ENCODE measurements around the gene LNP1. TPM values are rescaled to one million over a fixed set of nuclear protein-coding genes. Genes with fewer than 3 reads are reported as not detected.

LNP1 gene
- polyA plus RNA-seq, 1 donor (not counting 4 experiments of a cell fraction or from before 2014, with no cell fraction given): 0.64 TPM

- H3K4me2 ChIP-seq (ENCODE audit: control insufficient read depth, extremely low read depth, insufficient read depth, low read depth, low read length): no peak overlapping the region
- no peak overlapping the region for H3K9ac ChIP-seq (ENCODE audit: control insufficient read depth, extremely low read depth, insufficient read depth, low read length)
- H3K4me3 ChIP-seq (ENCODE audit: control insufficient read depth in 2 of 3, extremely low read depth in 1 of 3, insufficient read depth in 2 of 3, low read depth in 1 of 3, low read length in 3 of 3): no peak overlapping the region
- H3K9me1 ChIP-seq (ENCODE audit: control insufficient read depth, extremely low read depth, insufficient read depth, low read length): no peaks in the 10 kb centered on the region
- no peaks in the 10 kb centered on the region for H3K4me1 ChIP-seq (ENCODE audit: control insufficient read depth, extremely low read depth, insufficient read depth, low read length)
- dilution Hi-C loops (cut with MboI; ENCODE audit: extremely low pct_ligation_motif_present, low sequenced_read_pairs): no loop called here
- TF ChIP-seq CTCF (optimal IDR thresholded peaks at IDR 0.05 in 1 of 3, IDR thresholded peaks at IDR 0.05 in 1 of 3, conservative IDR thresholded peaks at IDR 0.05 in 1 of 3; ENCODE audit: extremely low read depth in 1 of 3, insufficient read depth in 2 of 3, low read length in 3 of 3) (no peak), EZH2 (IDR thresholded peaks at IDR 0.05; ENCODE audit: low read length) (no peak)
- no peak overlapping the region for H3K27ac ChIP-seq (ENCODE audit: control insufficient read depth, insufficient read depth, low read length)
- no peaks in the 10 kb centered on the region for H3K9me3 ChIP-seq (ENCODE audit: control insufficient read depth, low read depth, low read length)
- DNase-seq (ENCODE audit: low read depth, low spot score) (no peak), FAIRE-seq (no peak)
- no peaks in the 10 kb centered on the region for H3K79me2 ChIP-seq (ENCODE audit: control insufficient read depth, insufficient read depth, low read length)
- no peak overlapping the region for H2AFZ ChIP-seq (ENCODE audit: control insufficient read depth, low read length)
- H3K36me3 ChIP-seq (ENCODE audit: control insufficient read depth in 2 of 2, extremely low read depth in 1 of 2, insufficient read depth in 2 of 2, low read length in 2 of 2): no peaks in the 10 kb centered on the region
- H4K20me1 ChIP-seq (ENCODE audit: control insufficient read depth, extremely low read depth, insufficient read depth, low read length): no peaks in the 10 kb centered on the region
- no peaks in the 10 kb centered on the region for H3K27me3 ChIP-seq (ENCODE audit: control insufficient read depth, extremely low read depth, insufficient read depth, low read length)
Observed at GRCh38 chr3:100457811-100458210, 56.5 kb downstream of the LNP1 start.

GRCh38 chr3:100458814-100459213 lies 57.5 kb downstream of the LNP1 start:
- no peaks in the 10 kb centered on the region for H3K9me3 ChIP-seq (ENCODE audit: control insufficient read depth, low read depth, low read length)
- H3K4me1 ChIP-seq (ENCODE audit: control insufficient read depth, extremely low read depth, insufficient read depth, low read length): no peaks in the 10 kb centered on the region
- no peak for FAIRE-seq

More at GRCh38 chr3:100458814-100459213, 57.5 kb downstream of the LNP1 start:
- Histone ChIP-seq H3K36me3 (ENCODE audit: control insufficient read depth in 2 of 2, extremely low read depth in 1 of 2, insufficient read depth in 2 of 2, low read length in 2 of 2) (no peaks in the 10 kb centered on the region), H3K27ac (ENCODE audit: control insufficient read depth, insufficient read depth, low read length) (no peak overlapping the region), H3K4me3 (ENCODE audit: control insufficient read depth in 2 of 3, extremely low read depth in 1 of 3, insufficient read depth in 2 of 3, low read depth in 1 of 3, low read length in 3 of 3) (no peak overlapping the region), H3K27me3 (ENCODE audit: control insufficient read depth, extremely low read depth, insufficient read depth, low read length) (no peaks in the 10 kb centered on the region), H3K4me2 (ENCODE audit: control insufficient read depth, extremely low read depth, insufficient read depth, low read depth, low read length) (no peak overlapping the region), H3K9me1 (ENCODE audit: control insufficient read depth, extremely low read depth, insufficient read depth, low read length) (no peaks in the 10 kb centered on the region), H3K79me2 (ENCODE audit: control insufficient read depth, insufficient read depth, low read length) (no peaks in the 10 kb centered on the region), H2AFZ (ENCODE audit: control insufficient read depth, low read length) (no peak overlapping the region), H4K20me1 (ENCODE audit: control insufficient read depth, extremely low read depth, insufficient read depth, low read length) (no peaks in the 10 kb centered on the region), H3K9ac (ENCODE audit: control insufficient read depth, extremely low read depth, insufficient read depth, low read length) (no peak overlapping the region)
- dilution Hi-C loops (cut with MboI; ENCODE audit: extremely low pct_ligation_motif_present, low sequenced_read_pairs): no loop called here
- no peak for DNase-seq (ENCODE audit: low read depth, low spot score)
- TF ChIP-seq CTCF (optimal IDR thresholded peaks at IDR 0.05 in 1 of 3, IDR thresholded peaks at IDR 0.05 in 1 of 3, conservative IDR thresholded peaks at IDR 0.05 in 1 of 3; ENCODE audit: extremely low read depth in 1 of 3, insufficient read depth in 2 of 3, low read length in 3 of 3) (no peak), EZH2 (IDR thresholded peaks at IDR 0.05; ENCODE audit: low read length) (no peak)

All from keratinocyte (primary cell).